ENCODE measurements around the gene KCNMA1. TPM values are rescaled to one million over a fixed set of nuclear protein-coding genes. Genes with fewer than 3 reads are reported as not detected.
A peak's percentile ranks its signal among the peaks of the same experiment; 100 is the strongest.

KCNMA1 gene
- total and polyA plus RNA-seq, 8 donors, result 2.8 to 21.1 (median 4.3) TPM

DNA sequence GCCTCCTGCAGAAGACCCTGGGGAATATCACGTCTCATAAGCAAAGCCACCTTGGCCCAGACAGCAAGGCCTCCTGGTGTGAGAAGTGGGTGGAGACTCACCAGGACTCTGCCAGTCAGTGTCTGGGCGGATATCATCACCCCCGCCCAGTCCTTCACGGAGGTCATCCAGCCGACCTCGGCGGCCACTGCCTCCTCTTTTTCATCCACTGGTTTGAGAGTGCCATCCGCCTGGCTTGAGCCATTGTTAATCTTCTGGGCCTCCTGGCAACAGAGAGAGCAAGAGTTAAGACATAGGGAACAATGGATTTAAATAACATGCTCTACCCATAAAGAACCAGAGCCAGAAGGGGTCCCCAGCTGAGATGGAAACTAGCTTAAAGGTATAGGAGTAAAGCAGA is 233.8 kb downstream of the KCNMA1 start:
- Histone ChIP-seq H3K4me1 (peaks cover 0 to 8% of the 10 kb centered on the region in 2 donors), H3K4me3 (no peak overlapping the region), H3K27me3 (peaks cover 0 to 9% of the 10 kb centered on the region in 2 donors), H3K9me3 (no peaks in the 10 kb centered on the region), H3K36me3 (no peaks in the 10 kb centered on the region), H3K27ac (no peak overlapping the region)
- intact Hi-C loops (cut with DNase I), result no loop called here
- TF ChIP-seq, protein P1, sequence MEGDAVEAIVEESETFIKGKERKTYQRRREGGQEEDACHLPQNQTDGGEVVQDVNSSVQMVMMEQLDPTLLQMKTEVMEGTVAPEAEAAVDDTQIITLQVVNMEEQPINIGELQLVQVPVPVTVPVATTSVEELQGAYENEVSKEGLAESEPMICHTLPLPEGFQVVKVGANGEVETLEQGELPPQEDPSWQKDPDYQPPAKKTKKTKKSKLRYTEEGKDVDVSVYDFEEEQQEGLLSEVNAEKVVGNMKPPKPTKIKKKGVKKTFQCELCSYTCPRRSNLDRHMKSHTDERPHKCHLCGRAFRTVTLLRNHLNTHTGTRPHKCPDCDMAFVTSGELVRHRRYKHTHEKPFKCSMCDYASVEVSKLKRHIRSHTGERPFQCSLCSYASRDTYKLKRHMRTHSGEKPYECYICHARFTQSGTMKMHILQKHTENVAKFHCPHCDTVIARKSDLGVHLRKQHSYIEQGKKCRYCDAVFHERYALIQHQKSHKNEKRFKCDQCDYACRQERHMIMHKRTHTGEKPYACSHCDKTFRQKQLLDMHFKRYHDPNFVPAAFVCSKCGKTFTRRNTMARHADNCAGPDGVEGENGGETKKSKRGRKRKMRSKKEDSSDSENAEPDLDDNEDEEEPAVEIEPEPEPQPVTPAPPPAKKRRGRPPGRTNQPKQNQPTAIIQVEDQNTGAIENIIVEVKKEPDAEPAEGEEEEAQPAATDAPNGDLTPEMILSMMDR (IDR thresholded peaks at IDR 0.05), result no peak
- DNase-seq (no peak), ATAC-seq (no peak)

DNA sequence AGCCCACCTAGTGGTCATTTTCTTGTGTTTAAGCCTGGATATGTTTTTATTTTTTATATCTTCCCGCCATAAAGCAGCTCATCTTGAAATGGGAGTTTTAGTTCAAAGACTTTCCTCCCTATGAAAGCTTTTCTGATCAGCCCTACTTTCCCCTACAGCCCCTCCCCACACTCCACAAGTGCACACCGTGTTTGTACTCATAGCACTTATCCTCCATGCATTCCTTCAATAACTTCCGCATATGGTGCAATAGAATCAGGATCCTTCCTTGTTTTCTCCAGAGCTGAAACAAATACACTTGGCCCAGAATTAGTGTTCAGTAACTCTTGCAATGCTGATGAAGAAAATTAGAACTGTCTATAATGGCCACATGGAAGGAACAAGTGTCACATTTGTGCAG is 235.9 kb downstream of the KCNMA1 start:
- Histone ChIP-seq H3K36me3 (no peaks in the 10 kb centered on the region), H3K4me1 (peaks cover 0 to 8% of the 10 kb centered on the region in 2 donors), H3K27me3 (peaks cover 0 to under 1% of the 10 kb centered on the region in 2 donors), H3K27ac (peak overlapping the region; percentile 53 to 61), H3K9me3 (no peaks in the 10 kb centered on the region), H3K4me3 (no peak overlapping the region)
- DNase-seq (peak in 2 of 4 donors; percentile 27 to 72), ATAC-seq (peak; percentile 80)
- intact Hi-C loops (cut with DNase I), result no loop called here
- TF ChIP-seq, protein P1 (IDR thresholded peaks at IDR 0.05), result no peak

DNA sequence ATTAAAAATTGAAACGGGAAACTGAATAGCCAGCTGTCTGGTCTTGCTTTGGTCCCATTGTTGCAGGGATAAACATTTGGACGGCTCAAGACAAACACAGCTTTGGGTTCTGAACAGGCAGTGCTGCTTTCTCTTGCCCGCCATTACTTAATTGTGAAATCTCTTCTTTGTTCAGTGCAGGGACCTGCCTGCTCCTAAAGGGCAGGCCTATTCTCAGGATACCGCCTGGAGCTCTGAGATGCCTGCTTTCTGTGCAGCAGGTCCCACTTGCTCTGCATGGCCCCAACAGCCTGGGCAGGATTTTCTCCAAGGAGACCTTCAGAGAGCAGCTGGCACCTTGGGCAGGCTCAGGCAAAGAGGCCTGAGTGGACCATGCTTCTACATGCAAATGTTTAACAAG is 237.6 kb downstream of the KCNMA1 start:
- no peaks in the 10 kb centered on the region for H3K9me3 ChIP-seq

DNA sequence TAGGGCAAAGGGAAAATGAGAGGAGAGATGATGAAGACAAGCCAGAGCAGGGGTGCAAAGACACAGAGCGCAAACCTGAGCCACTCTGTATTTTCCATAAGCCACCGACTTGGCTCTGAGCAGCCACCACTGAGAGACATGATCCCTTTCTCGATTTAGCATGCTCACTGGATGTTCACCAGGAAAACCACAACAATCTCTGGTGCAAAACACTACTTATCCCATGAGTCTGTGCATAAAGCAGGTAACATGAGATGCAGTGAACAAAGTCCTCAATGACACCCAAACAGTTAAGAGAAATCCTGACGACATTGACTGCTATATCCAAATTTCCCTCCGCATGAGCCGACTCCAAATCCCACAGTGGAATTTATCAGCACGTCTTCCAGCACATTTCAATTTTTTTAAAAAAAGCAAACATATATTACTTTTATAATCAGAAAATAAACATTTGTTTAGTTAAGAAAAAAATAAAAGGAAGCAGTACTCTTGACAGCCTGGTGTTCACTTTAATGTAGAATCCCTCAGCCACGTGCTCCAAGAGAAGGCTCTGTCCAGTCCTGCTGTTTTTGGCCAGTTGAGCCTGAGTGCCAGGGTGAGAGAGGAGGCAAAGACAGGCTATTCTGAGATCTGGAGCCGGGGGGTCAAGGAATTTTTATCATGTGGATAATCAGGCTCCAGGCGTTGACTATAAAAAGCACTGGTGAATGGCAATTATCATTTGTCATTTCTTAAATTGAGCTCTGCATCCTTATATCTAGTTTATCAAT is 238.4 kb downstream of the KCNMA1 start:
- Histone ChIP-seq H3K4me3 (no peak overlapping the region), H3K27me3 (no peaks in the 10 kb centered on the region), H3K36me3 (no peaks in the 10 kb centered on the region), H3K27ac (no peak overlapping the region), H3K4me1 (no peaks in the 10 kb centered on the region), H3K9me3 (no peaks in the 10 kb centered on the region)
- intact Hi-C loops (cut with DNase I), result loop anchor here in 1 of 2 donors (10.0 kb wide), 2 partner anchors 224 to 246 kb away; no protein-coding TSS in a partner anchor
- DNase-seq (no peak), ATAC-seq (no peak)
- TF ChIP-seq, protein P1 (IDR thresholded peaks at IDR 0.05), result no peak

More for the DNA sequence above, 237.6 kb downstream of the KCNMA1 start:
- intact Hi-C loops (cut with DNase I), result no loop called here
- TF ChIP-seq, protein P1 (IDR thresholded peaks at IDR 0.05), result no peak
- Histone ChIP-seq H3K27ac (no peak overlapping the region), H3K4me1 (no peaks in the 10 kb centered on the region), H3K27me3 (no peaks in the 10 kb centered on the region), H3K4me3 (no peak overlapping the region), H3K36me3 (no peaks in the 10 kb centered on the region)
- ATAC-seq, result no peak
- no peak for DNase-seq

DNA sequence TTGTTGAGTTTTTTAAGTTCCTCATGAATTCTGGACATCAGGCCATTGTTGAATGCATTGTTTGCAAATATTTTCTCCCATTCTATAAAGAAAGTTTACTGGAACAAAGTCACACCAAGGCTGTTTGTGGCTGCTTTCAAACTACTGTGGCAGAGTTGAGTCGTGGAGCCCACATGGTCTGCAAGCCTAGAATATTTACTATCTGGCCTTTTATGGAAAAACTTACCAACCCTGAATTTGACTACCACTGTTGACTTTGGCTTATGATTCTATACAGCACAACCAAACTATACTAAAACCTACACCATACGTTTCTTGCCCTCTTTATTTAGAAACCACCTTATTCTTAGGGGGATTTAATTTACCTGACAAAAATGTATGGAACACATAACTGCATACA is 239.1 kb downstream of the KCNMA1 start:
- ATAC-seq, result no peak
- TF ChIP-seq, protein P1 (IDR thresholded peaks at IDR 0.05), result no peak
- no peaks in the 10 kb centered on the region for H3K27me3 ChIP-seq
- no peaks in the 10 kb centered on the region for H3K4me1 ChIP-seq
- H3K9me3 ChIP-seq, result no peaks in the 10 kb centered on the region
- no peaks in the 10 kb centered on the region for H3K36me3 ChIP-seq
- H3K4me3 ChIP-seq, result no peak overlapping the region
- H3K27ac ChIP-seq, result no peak overlapping the region
- DNase-seq, result no peak
- intact Hi-C loops (cut with DNase I), result loop anchor here in 1 of 2 donors (10.0 kb wide), 2 partner anchors 224 to 246 kb away; no protein-coding TSS in a partner anchor

Measured in left lung (tissue), 10 donors.